GM12878 (cell line): Measurements from ENCODE around the gene PRKN. TPM values are rescaled to one million over a fixed set of nuclear protein-coding genes. Genes with fewer than 3 reads are reported as not detected.

Experiments used
- ATAC-seq: fragments of 200-7000 bp; cut with Tn5 transposase; 3 replicates; pipeline ENCODE4 v1.9.1; 2020; ENCODE audit warnings: mild to moderate bottlenecking, moderate library complexity
- BruUV-seq: library from RNA; stranded (reverse); fragments of 400-500 nt; replicated peaks from 2 replicates; lab custom pipeline; 2021; lab: Mats Ljungman, UMichigan
- CTCF ChIA-PET: fragments of 300-600 bp; sonication (Branson Sonifier 250); formaldehyde crosslinking; extraction: SDS; loops from one replicate; lab custom pipeline; 2021; ENCODE audit warnings: inconsistent platforms; lab: Yijun Ruan, JAX
- POLR2A ChIA-PET: fragments of 350-600 bp; formaldehyde crosslinking; extraction: SDS; loops from one replicate; lab custom pipeline; 2021; ENCODE audit warnings: inconsistent platforms; lab: Charles Lee
- RAD21 ChIA-PET: fragments of 300-600 bp; sonication (Branson Sonifier 250); formaldehyde crosslinking; loops from one replicate; lab custom pipeline; 2023; ENCODE audit warnings: antibody characterized with exemption; ENCODE audit not compliant: unreplicated experiment; lab: Charles Lee
- SMC1A ChIA-PET: fragments of 300-600 bp; sonication (Branson Sonifier 250); formaldehyde crosslinking; loops from one replicate; lab custom pipeline; 2023; ENCODE audit not compliant: unreplicated experiment, uncharacterized antibody; lab: Charles Lee
- DNase-seq: peaks from one replicate; pipeline ENCODE4 v3.0.0-alpha.2; 2011; ENCODE audit warnings: low read depth, low spot score
- FAIRE-seq: peaks from 3 replicates; lab custom pipeline; 2011; peaks lifted over from hg19 to GRCh38; lab: Jason Lieb, UNC
- H2AFZ ChIP-seq: 2 replicates; pipeline ENCODE4 v1.6.0; 2011; ENCODE audit warnings: low read depth, low read length, control low read depth; ENCODE audit not compliant: control insufficient read depth
- H3K27ac ChIP-seq: 2 replicates; pipeline ENCODE4 v1.5.1; 2011; ENCODE audit warnings: control low read depth; ENCODE audit not compliant: control insufficient read depth, insufficient read depth
- H3K27me3 ChIP-seq, 2 experiments: replicated peaks in 1 of 2; 2 replicates each; pipeline versions ENCODE4 v1.6.0 to v1.6.1; 2011; ENCODE audit warnings: low read length in 1 of 2; ENCODE audit not compliant: control insufficient read depth in 2 of 2, insufficient read depth in 2 of 2
- H3K36me3 ChIP-seq, 2 experiments: 2 replicates each; pipeline ENCODE4 v1.5.1; 2011; ENCODE audit warnings: low read length in 1 of 2; ENCODE audit not compliant: control insufficient read depth in 2 of 2, insufficient read depth in 2 of 2
- H3K4me1 ChIP-seq: 2 replicates; pipeline ENCODE4 v1.6.1; 2011; ENCODE audit warnings: mild to moderate bottlenecking, low read length, moderate library complexity, mixed read lengths; ENCODE audit not compliant: control insufficient read depth, insufficient read depth
- H3K4me2 ChIP-seq: 2 replicates; pipeline ENCODE4 v1.6.0; 2011; ENCODE audit warnings: control low read depth; ENCODE audit not compliant: control insufficient read depth, insufficient read depth
- H3K4me3 ChIP-seq: fragments of 200-600 bp; sonication (generic); 2 replicates; pipeline ENCODE4 v1.5.1; 2016
- H3K79me2 ChIP-seq: 2 replicates; pipeline ENCODE4 v1.6.0; 2011; ENCODE audit warnings: low read length; ENCODE audit not compliant: control insufficient read depth, insufficient read depth
- H3K9ac ChIP-seq: 2 replicates; pipeline ENCODE4 v1.8.0; 2011; ENCODE audit warnings: low read length, control low read depth, mixed read lengths; ENCODE audit not compliant: control insufficient read depth, insufficient read depth
- H3K9me3 ChIP-seq: replicated peaks from 3 replicates; pipeline ENCODE4 v1.5.1; 2011; ENCODE audit warnings: mild to moderate bottlenecking, low read length; ENCODE audit not compliant: control insufficient read depth, insufficient read depth
- H4K20me1 ChIP-seq: 2 replicates; pipeline ENCODE4 v1.6.0; 2011; ENCODE audit not compliant: control insufficient read depth, insufficient read depth
- BHLHE40 ChIP-seq, 2 experiments: fragments of 450-650 bp in 1 of 2; IDR thresholded peaks; 2 replicates each; pipeline ENCODE4 v1.6.1; 2011 to 2017; ENCODE audit warnings: low read depth in 2 of 2, borderline replicate concordance in 1 of 2, improper control_type of control experiment in 1 of 2, low read length in 1 of 2, mild to moderate bottlenecking in 1 of 2
- PAX5 ChIP-seq: IDR thresholded peaks from 2 replicates; pipeline ENCODE4 v1.6.1; 2011; ENCODE audit warnings: low read depth, low read length, borderline replicate concordance
- RAD21 ChIP-seq: IDR thresholded peaks from 2 replicates; pipeline ENCODE4 v1.6.1; 2011; ENCODE audit warnings: mild to moderate bottlenecking, low read depth, low read length, moderate library complexity; ENCODE audit not compliant: insufficient read depth
- RBBP5 ChIP-seq: fragments of 200-600 bp; sonication (generic); conservative IDR thresholded peaks from 2 replicates; pipeline ENCODE4 v1.6.1; 2016
- RELA ChIP-seq: fragments of 450-650 bp; IDR thresholded peaks from 2 replicates; pipeline ENCODE4 v1.8.0; 2014; ENCODE audit warnings: borderline replicate concordance; ENCODE audit not compliant: partially characterized antibody
- SIN3A ChIP-seq: IDR thresholded peaks from 2 replicates; pipeline ENCODE4 v1.6.1; 2012; ENCODE audit warnings: low read depth, low read length, improper control_type of control experiment
- SREBF1 ChIP-seq: IDR thresholded peaks from 2 replicates; pipeline ENCODE4 v1.6.1; 2012; ENCODE audit warnings: mild to moderate bottlenecking, low read length
- USF1 ChIP-seq: IDR thresholded peaks from 2 replicates; pipeline ENCODE4 v1.6.1; 2011; ENCODE audit warnings: borderline replicate concordance, low read depth, mild to moderate bottlenecking, moderate library complexity, mixed read lengths, low read length; ENCODE audit not compliant: insufficient read depth; ENCODE audit errors: extremely low read length
- ZNF24 ChIP-seq: fragments of 450-650 bp; IDR thresholded peaks from 2 replicates; pipeline ENCODE4 v1.6.1; 2017; ENCODE audit warnings: antibody characterized with exemption, mild to moderate bottlenecking
- ZNF622 ChIP-seq: fragments of 450-650 bp; IDR thresholded peaks from 2 replicates; pipeline ENCODE4 v1.6.1; 2017; ENCODE audit warnings: mild to moderate bottlenecking, inconsistent platforms
- WGBS: methylation state at CpG from one replicate; pipeline ENCODE4 v1.1.6; 2016; ENCODE audit warnings: low lambda C conversion rate; ENCODE audit not compliant: insufficient replicate concordance, insufficient coverage; ENCODE audit errors: missing lambda C conversion rate; 5-methylcytosine and 5-hydroxymethylcytosine counted together
- in situ Hi-C: fragments of 300-500 bp; cut with MboI; formaldehyde crosslinking; loops from 9 replicates; pipeline ENCODE4 v1.14.3; 2018; ENCODE audit warnings: mixed read lengths
- intact Hi-C: fragments of 100-400 bp; cut with micrococcal nuclease; formaldehyde crosslinking; loops from one replicate; pipeline ENCODE4 v1.14.2; 2022; ENCODE audit not compliant: unreplicated experiment
- polyA plus RNA-seq, 11 experiments: library from polyadenylated mRNA; depleted of rRNA in 4 of 11; unstranded in 6 of 11; stranded (reverse) in 5 of 11; fragments of >200 nt; fragmentation: Nextera tagmentation in 4 of 11; fragmentation: Illumina TruSeq in 1 of 11; extraction: Ambion mirVana in 4 of 11; extraction: Trizol in 1 of 11; gene quantifications; 1 replicate in 1 of 11; 2 replicates in 10 of 11; pipeline versions ENCODE4 v1.2.1 to v1.2.3, GENCODE V29; 2011 to 2016; ENCODE audit warnings: inconsistent platforms in 2 of 11, missing spikeins in 2 of 11, low read depth in 1 of 11
- total RNA-seq, 4 experiments: library from RNA; depleted of rRNA in 3 of 4; stranded (reverse); fragments of >200 nt in 3 of 4; fragmentation: Illumina TruSeq in 1 of 4; extraction: Trizol in 1 of 4; gene quantifications; 2 replicates each; pipeline versions ENCODE4 v1.2.1 to v1.2.3, GENCODE V29; 2013 to 2021
- TF ChIP-seq, protein P1 (sequence below): fragments of 450-650 bp; IDR thresholded peaks from 2 replicates; pipeline ENCODE4 v1.6.1; 2018; ENCODE audit warnings: borderline replicate concordance, mild to moderate bottlenecking; ENCODE audit not compliant: partially characterized antibody
- TF ChIP-seq, protein P2 (sequence below): IDR thresholded peaks from 2 replicates; pipeline ENCODE4 v1.6.1; 2012; ENCODE audit warnings: low read depth, low read length, improper control_type of control experiment

Gene PRKN
- total and polyA plus RNA-seq, 10 of the 15 experiments (the other 5 are each of a cell fraction or from before 2014, with no cell fraction given): 0.06 to 0.09 TPM; not detected in 8

DNA sequence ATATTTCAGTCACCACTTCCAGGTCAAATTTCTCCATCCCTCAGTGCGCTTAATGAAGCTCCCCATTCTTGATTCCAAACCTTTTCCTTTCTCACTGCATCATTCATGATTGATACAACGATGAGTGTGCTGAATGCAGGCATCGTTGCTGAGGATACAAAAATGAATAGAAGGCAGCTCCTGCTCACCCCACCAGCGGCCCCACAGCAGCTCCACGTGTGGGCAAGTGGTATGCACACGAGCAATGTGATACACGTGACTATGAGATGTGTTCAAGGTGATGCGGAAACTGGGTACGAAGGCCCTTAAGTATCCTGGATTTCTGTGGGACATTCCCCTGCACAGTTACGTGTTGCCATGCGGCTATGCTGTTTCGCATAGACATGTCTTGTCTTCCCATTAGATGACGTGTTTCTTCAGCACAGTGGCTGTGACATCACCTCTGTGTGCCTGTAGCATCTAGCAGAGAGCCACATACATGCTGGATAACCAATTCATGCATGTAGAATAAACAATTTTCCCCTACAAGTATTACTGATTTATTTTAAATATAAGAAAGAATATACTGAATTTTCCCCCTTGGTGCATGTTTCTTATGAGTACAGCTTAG is 1193.2 kb downstream of the PRKN start (continued):
- TF ChIP-seq, protein P1, sequence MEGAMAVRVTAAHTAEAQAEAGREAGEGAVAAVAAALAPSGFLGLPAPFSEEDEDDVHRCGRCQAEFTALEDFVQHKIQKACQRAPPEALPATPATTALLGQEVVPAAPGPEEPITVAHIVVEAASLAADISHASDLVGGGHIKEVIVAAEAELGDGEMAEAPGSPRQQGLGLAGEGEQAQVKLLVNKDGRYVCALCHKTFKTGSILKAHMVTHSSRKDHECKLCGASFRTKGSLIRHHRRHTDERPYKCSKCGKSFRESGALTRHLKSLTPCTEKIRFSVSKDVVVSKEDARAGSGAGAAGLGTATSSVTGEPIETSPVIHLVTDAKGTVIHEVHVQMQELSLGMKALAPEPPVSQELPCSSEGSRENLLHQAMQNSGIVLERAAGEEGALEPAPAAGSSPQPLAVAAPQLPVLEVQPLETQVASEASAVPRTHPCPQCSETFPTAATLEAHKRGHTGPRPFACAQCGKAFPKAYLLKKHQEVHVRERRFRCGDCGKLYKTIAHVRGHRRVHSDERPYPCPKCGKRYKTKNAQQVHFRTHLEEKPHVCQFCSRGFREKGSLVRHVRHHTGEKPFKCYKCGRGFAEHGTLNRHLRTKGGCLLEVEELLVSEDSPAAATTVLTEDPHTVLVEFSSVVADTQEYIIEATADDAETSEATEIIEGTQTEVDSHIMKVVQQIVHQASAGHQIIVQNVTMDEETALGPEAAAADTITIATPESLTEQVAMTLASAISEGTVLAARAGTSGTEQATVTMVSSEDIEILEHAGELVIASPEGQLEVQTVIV: no peak
- TF ChIP-seq RBBP5 (no peak), ZNF24 (no peak), SREBF1 (no peak)

DNA sequence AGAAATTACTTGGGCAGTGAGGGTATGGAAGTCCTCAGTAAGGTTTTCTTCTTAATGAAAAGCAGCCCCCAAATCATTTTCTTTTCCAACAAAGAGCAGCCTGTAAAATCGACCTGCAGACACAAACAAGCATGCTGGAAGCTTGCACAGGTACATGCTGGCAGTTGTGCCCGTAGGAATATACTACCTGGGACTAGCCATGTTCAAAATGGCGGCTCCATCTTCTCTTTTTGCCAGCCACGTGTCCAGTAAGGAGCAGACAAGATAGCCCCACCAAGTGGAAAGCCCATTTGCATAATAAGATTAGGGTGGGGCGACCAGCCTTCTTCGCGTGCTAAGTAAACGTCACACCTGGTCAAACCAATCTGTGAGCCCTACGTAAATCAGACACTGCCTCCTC is 1194.3 kb downstream of the PRKN start:
- no TSS peak for BruUV-seq
- no peaks in the 10 kb centered on the region for H3K4me1 ChIP-seq
- no peaks in the 10 kb centered on the region for H3K36me3 ChIP-seq
- no peak for FAIRE-seq
- H4K20me1 ChIP-seq: no peaks in the 10 kb centered on the region
- H3K27ac ChIP-seq: no peak overlapping the region
- no peak overlapping the region for H3K4me2 ChIP-seq
- intact Hi-C loops: no loop called here
- no peak for TF ChIP-seq ZNF622
- no peak for TF ChIP-seq USF1
- TF ChIP-seq RAD21: no peak
- TF ChIP-seq PAX5: no peak
- TF ChIP-seq BHLHE40 (IDR thresholded peaks at IDR 0.05; ENCODE audit: borderline replicate concordance in 1 of 2, low read depth in 2 of 2, low read length in 1 of 2): no peak
- no peak for TF ChIP-seq SIN3A
- no peak for TF ChIP-seq RELA
- TF ChIP-seq, protein P2, sequence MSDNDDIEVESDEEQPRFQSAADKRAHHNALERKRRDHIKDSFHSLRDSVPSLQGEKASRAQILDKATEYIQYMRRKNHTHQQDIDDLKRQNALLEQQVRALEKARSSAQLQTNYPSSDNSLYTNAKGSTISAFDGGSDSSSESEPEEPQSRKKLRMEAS: no peak
- TF ChIP-seq, all 136 proteins: peak for 0
- Histone ChIP-seq H3K79me2 (no peaks in the 10 kb centered on the region), H3K9ac (no peak overlapping the region), H3K27me3 (no peaks in the 10 kb centered on the region; a peak in 1 of 4 replicates), H3K4me3 (no peak overlapping the region), H3K9me3 (no peaks in the 10 kb centered on the region), H2AFZ (no peak overlapping the region)
- 44% methylated on average over 9 of the region's 9 CpGs for WGBS
- no peak for DNase-seq
- RAD21 ChIA-PET: no interaction called here
- POLR2A ChIA-PET: no interaction called here
- CTCF ChIA-PET: no interaction called here
- SMC1A ChIA-PET: interaction anchor here (1.1 kb wide), 1 partner anchor 11 kb away, joined by 4 read pairs; no protein-coding TSS in a partner anchor
- in situ Hi-C loops: no loop called here
- ATAC-seq: no peak
